SK-N-SH (cell line): Measurements from ENCODE around the gene ACTR6. TPM values are rescaled to one million over a fixed set of nuclear protein-coding genes. Genes with fewer than 3 reads are reported as not detected.

Experiments used
- CTCF ChIA-PET: fragments of 300-600, 350-600 bp; formaldehyde crosslinking; extraction: SDS; loops from one replicate; lab custom pipeline; 2021; lab: Yijun Ruan, JAX
- POLR2A ChIA-PET: fragments of 350-600 bp; sonication (Branson Sonifier 250); formaldehyde crosslinking; extraction: SDS; loops from one replicate; lab custom pipeline; 2020; ENCODE audit warnings: antibody characterized with exemption, inconsistent platforms; lab: Yijun Ruan, JAX
- DNase-seq: peaks from one replicate; pipeline ENCODE4 v3.0.0; 2012
- H2AFZ ChIP-seq: fragments of 200-600 bp; sonication (generic); 2 replicates; pipeline ENCODE4 v1.8.1; 2016; ENCODE audit warnings: antibody characterized with exemption, mild to moderate bottlenecking, low read depth
- H3F3A ChIP-seq: fragments of 200-600 bp; sonication (generic); replicated peaks from 2 replicates; pipeline ENCODE3; 2016; ENCODE audit warnings: antibody characterized with exemption, mild to moderate bottlenecking; ENCODE audit not compliant: insufficient read depth
- H3K27ac ChIP-seq, 2 experiments: fragments of 200-500 bp in 1 of 2; fragments of 200-600 bp in 1 of 2; sonication (Bioruptor generic) in 1 of 2; sonication (generic), shearing (Covaris generic) in 1 of 2; 2 replicates each; pipeline versions ENCODE4 v1.5.1 to v1.6.1; 2014 to 2016; ENCODE audit warnings: low read depth in 2 of 2, inconsistent platforms in 1 of 2, low read length in 1 of 2, mild to moderate bottlenecking in 1 of 2, mixed read lengths in 1 of 2
- H3K27me3 ChIP-seq: fragments of 200-600 bp; sonication (generic), shearing (Covaris generic); 2 replicates; pipeline ENCODE4 v1.6.1; 2016; ENCODE audit warnings: mixed run types; ENCODE audit not compliant: insufficient read depth
- H3K36me3 ChIP-seq, 2 experiments: fragments of 200-500 bp in 1 of 2; fragments of 200-600 bp in 1 of 2; sonication (Bioruptor generic) in 1 of 2; sonication (generic) in 1 of 2; replicated peaks in 1 of 2; 2 replicates each; pipeline versions ENCODE3 to v1.5.1; 2014 to 2016; ENCODE audit warnings: low read length in 1 of 2, mild to moderate bottlenecking in 1 of 2; ENCODE audit not compliant: insufficient read depth in 2 of 2, control insufficient read depth in 1 of 2
- H3K4me1 ChIP-seq, 2 experiments: fragments of 200-500 bp in 1 of 2; fragments of 200-600 bp in 1 of 2; sonication (Bioruptor generic) in 1 of 2; sonication (generic), shearing (Covaris generic) in 1 of 2; 2 replicates each; pipeline versions ENCODE4 v1.5.1 to v1.6.1; 2014 to 2016; ENCODE audit warnings: low read depth in 1 of 2, low read length in 1 of 2, mixed run types in 1 of 2; ENCODE audit not compliant: insufficient read depth in 2 of 2, control insufficient read depth in 1 of 2
- H3K4me2 ChIP-seq: fragments of 200-600 bp; sonication (generic), shearing (Covaris generic); 2 replicates; pipeline ENCODE4 v1.6.1; 2017; ENCODE audit warnings: mixed run types
- H3K4me3 ChIP-seq, 2 experiments: fragments of 200-500 bp in 1 of 2; fragments of 200-600 bp in 1 of 2; sonication (Bioruptor generic) in 1 of 2; sonication (generic), shearing (Covaris generic) in 1 of 2; 2 replicates each; pipeline versions ENCODE4 v1.5.1 to v1.8.1; 2014 to 2016; ENCODE audit warnings: low read depth in 2 of 2, inconsistent platforms in 1 of 2, low read length in 1 of 2, mild to moderate bottlenecking in 1 of 2, mixed read lengths in 1 of 2, moderate library complexity in 1 of 2
- H3K79me2 ChIP-seq: fragments of 200-600 bp; sonication (generic); 2 replicates; pipeline ENCODE4 v1.8.1; 2017; ENCODE audit warnings: mild to moderate bottlenecking; ENCODE audit not compliant: insufficient read depth
- H3K9ac ChIP-seq: fragments of 200-600 bp; sonication (generic); 2 replicates; pipeline ENCODE4 v1.6.1; 2017; ENCODE audit warnings: mixed run types
- H3K9me2 ChIP-seq: fragments of 200-600 bp; sonication (generic); 2 replicates; pipeline ENCODE4 v1.6.1; 2017; ENCODE audit warnings: mixed run types
- H3K9me3 ChIP-seq: fragments of 200-600 bp; sonication (generic); 2 replicates; pipeline ENCODE4 v1.6.1; 2017; ENCODE audit warnings: mixed run types, mild to moderate bottlenecking, moderate library complexity
- H4K20me1 ChIP-seq: fragments of 200-600 bp; sonication (generic); 2 replicates; pipeline ENCODE4 v1.6.1; 2017; ENCODE audit warnings: mild to moderate bottlenecking, mixed run types; ENCODE audit not compliant: insufficient read depth
- CHD2 ChIP-seq: fragments of 150-350 bp; IDR thresholded peaks from 2 replicates; pipeline ENCODE4 v1.6.1; 2018; ENCODE audit warnings: low read length; ENCODE audit not compliant: partially characterized antibody
- ELF1 ChIP-seq: IDR thresholded peaks from 2 replicates; pipeline ENCODE4 v1.4.0; 2012
- EP300 ChIP-seq, 2 experiments: IDR thresholded peaks; 2 replicates each; pipeline versions ENCODE4 v1.4.0 to v1.6.1; 2012; ENCODE audit warnings: borderline replicate concordance in 1 of 2, low read depth in 1 of 2, low read length in 1 of 2
- FOSL2 ChIP-seq: IDR thresholded peaks from 2 replicates; pipeline ENCODE4 v1.4.0; 2012; ENCODE audit warnings: low read depth, mild to moderate bottlenecking, moderate library complexity, borderline replicate concordance
- GABPA ChIP-seq: IDR thresholded peaks from 2 replicates; pipeline ENCODE4 v1.4.0; 2012; ENCODE audit warnings: low read depth, mild to moderate bottlenecking
- MEF2A ChIP-seq: IDR thresholded peaks from 2 replicates; pipeline ENCODE4 v1.4.0; 2012; ENCODE audit warnings: low read depth, borderline replicate concordance
- MXI1 ChIP-seq: IDR thresholded peaks from 2 replicates; pipeline ENCODE4 v1.6.1; 2012; ENCODE audit warnings: mild to moderate bottlenecking, low read depth, low read length, improper control_type of control experiment
- RAD21 ChIP-seq: IDR thresholded peaks from 2 replicates; pipeline ENCODE4 v1.6.1; 2012; ENCODE audit warnings: mild to moderate bottlenecking, low read length
- SIN3A ChIP-seq: IDR thresholded peaks from 2 replicates; pipeline ENCODE4 v1.6.1; 2012; ENCODE audit warnings: low read depth, mild to moderate bottlenecking, low read length, moderate library complexity, borderline replicate concordance
- TCF12 ChIP-seq: IDR thresholded peaks from 2 replicates; pipeline ENCODE4 v1.4.0; 2012
- YY1 ChIP-seq: IDR thresholded peaks from 2 replicates; pipeline ENCODE4 v1.4.0; 2012; ENCODE audit warnings: low read depth, mild to moderate bottlenecking
- WGBS: methylation state at CpG from one replicate; pipeline ENCODE4 v1.1.6; 2017; ENCODE audit warnings: low lambda C conversion rate; 5-methylcytosine and 5-hydroxymethylcytosine counted together
- polyA plus RNA-seq, 3 experiments: library from polyadenylated mRNA; depleted of rRNA; stranded (reverse); fragments of >200 nt; gene quantifications; 2 replicates each; pipeline ENCODE4 v1.2.3, GENCODE V29; 2012
- TF ChIP-seq, protein P1 (sequence below): IDR thresholded peaks from 2 replicates; pipeline ENCODE4 v1.4.0; 2012; ENCODE audit warnings: low read depth
- TF ChIP-seq, protein P2 (sequence below): fragments of 200-600 bp; sonication (generic); IDR thresholded peaks from 2 replicates; pipeline ENCODE4 v1.6.1; 2017; ENCODE audit warnings: antibody characterized with exemption, mild to moderate bottlenecking, moderate library complexity
- TF ChIP-seq, protein P3 (sequence below): IDR thresholded peaks from 2 replicates; pipeline ENCODE4; 2012
- TF ChIP-seq, protein P4 (sequence below): IDR thresholded peaks from 2 replicates; pipeline ENCODE4 v1.6.1; 2012; ENCODE audit warnings: mild to moderate bottlenecking, low read depth, low read length, moderate library complexity
- TF ChIP-seq, protein P5 (sequence below): IDR thresholded peaks from 2 replicates; pipeline ENCODE4 v1.4.0; 2012; ENCODE audit warnings: low read depth, borderline replicate concordance
- TF ChIP-seq, protein P6 (sequence below): fragments of 150-350 bp; IDR thresholded peaks from 2 replicates; pipeline ENCODE4 v1.6.1; 2017; ENCODE audit warnings: antibody characterized with exemption, low read length, low read depth, borderline replicate concordance

The ACTR6 gene
- polyA plus RNA-seq, 1 of the 3 experiments (the other 2 are of a cell fraction): 21.5 TPM

DNA sequence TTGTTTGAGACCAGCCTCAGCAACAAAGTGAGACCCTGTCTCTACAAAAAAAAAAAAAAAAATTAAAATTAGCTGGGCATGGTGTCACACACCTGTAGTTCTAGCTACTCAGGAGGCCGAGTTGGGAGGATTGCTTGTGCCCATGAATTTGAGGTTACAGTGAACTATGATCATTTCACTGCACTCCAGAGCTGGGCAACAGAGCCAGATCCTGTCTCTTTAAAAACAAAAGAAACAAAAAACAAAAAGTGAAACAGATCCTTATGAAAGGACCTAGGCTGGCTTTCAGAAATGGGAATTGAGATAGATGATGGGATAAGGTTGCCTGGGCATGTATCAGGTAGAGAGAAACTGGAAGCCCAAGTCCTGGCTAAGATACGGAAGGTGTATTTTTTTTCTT is 13.9 kb downstream of the ACTR6 start:
- Histone ChIP-seq H3K79me2 (no peaks in the 10 kb centered on the region), H3K36me3 (peaks cover 70 to 79% of the 10 kb centered on the region in 2 experiments), H3K4me3 (no peak overlapping the region), H3F3A (no peaks in the 10 kb centered on the region), H3K4me1 (no peaks in the 10 kb centered on the region), H3K27me3 (no peaks in the 10 kb centered on the region), H3K27ac (no peak overlapping the region), H4K20me1 (no peaks in the 10 kb centered on the region), H3K9ac (no peak overlapping the region), H2AFZ (no peak overlapping the region), H3K4me2 (no peak overlapping the region), H3K9me2 (no peaks in the 10 kb centered on the region), H3K9me3 (no peaks in the 10 kb centered on the region)
- 95% methylated on average over 2 of the region's 2 CpGs for WGBS
- POLR2A ChIA-PET: no interaction called here
- no peak for DNase-seq
- TF ChIP-seq, protein P1, sequence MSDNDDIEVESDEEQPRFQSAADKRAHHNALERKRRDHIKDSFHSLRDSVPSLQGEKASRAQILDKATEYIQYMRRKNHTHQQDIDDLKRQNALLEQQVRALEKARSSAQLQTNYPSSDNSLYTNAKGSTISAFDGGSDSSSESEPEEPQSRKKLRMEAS: no peak
- no peak for TF ChIP-seq FOSL2
- no peak for TF ChIP-seq MEF2A
- TF ChIP-seq GABPA: no peak
- no peak for TF ChIP-seq MXI1
- TF ChIP-seq SIN3A: no peak
- TF ChIP-seq, protein P2, sequence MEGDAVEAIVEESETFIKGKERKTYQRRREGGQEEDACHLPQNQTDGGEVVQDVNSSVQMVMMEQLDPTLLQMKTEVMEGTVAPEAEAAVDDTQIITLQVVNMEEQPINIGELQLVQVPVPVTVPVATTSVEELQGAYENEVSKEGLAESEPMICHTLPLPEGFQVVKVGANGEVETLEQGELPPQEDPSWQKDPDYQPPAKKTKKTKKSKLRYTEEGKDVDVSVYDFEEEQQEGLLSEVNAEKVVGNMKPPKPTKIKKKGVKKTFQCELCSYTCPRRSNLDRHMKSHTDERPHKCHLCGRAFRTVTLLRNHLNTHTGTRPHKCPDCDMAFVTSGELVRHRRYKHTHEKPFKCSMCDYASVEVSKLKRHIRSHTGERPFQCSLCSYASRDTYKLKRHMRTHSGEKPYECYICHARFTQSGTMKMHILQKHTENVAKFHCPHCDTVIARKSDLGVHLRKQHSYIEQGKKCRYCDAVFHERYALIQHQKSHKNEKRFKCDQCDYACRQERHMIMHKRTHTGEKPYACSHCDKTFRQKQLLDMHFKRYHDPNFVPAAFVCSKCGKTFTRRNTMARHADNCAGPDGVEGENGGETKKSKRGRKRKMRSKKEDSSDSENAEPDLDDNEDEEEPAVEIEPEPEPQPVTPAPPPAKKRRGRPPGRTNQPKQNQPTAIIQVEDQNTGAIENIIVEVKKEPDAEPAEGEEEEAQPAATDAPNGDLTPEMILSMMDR: no peak
- TF ChIP-seq, protein P3, sequence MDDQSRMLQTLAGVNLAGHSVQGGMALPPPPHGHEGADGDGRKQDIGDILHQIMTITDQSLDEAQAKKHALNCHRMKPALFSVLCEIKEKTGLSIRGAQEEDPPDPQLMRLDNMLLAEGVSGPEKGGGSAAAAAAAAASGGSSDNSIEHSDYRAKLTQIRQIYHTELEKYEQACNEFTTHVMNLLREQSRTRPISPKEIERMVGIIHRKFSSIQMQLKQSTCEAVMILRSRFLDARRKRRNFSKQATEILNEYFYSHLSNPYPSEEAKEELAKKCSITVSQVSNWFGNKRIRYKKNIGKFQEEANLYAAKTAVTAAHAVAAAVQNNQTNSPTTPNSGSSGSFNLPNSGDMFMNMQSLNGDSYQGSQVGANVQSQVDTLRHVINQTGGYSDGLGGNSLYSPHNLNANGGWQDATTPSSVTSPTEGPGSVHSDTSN: no peak
- TF ChIP-seq EP300 (IDR thresholded peaks at IDR 0.05; ENCODE audit: borderline replicate concordance in 1 of 2, low read depth in 1 of 2, low read length in 1 of 2): no peak
- TF ChIP-seq, protein P4, sequence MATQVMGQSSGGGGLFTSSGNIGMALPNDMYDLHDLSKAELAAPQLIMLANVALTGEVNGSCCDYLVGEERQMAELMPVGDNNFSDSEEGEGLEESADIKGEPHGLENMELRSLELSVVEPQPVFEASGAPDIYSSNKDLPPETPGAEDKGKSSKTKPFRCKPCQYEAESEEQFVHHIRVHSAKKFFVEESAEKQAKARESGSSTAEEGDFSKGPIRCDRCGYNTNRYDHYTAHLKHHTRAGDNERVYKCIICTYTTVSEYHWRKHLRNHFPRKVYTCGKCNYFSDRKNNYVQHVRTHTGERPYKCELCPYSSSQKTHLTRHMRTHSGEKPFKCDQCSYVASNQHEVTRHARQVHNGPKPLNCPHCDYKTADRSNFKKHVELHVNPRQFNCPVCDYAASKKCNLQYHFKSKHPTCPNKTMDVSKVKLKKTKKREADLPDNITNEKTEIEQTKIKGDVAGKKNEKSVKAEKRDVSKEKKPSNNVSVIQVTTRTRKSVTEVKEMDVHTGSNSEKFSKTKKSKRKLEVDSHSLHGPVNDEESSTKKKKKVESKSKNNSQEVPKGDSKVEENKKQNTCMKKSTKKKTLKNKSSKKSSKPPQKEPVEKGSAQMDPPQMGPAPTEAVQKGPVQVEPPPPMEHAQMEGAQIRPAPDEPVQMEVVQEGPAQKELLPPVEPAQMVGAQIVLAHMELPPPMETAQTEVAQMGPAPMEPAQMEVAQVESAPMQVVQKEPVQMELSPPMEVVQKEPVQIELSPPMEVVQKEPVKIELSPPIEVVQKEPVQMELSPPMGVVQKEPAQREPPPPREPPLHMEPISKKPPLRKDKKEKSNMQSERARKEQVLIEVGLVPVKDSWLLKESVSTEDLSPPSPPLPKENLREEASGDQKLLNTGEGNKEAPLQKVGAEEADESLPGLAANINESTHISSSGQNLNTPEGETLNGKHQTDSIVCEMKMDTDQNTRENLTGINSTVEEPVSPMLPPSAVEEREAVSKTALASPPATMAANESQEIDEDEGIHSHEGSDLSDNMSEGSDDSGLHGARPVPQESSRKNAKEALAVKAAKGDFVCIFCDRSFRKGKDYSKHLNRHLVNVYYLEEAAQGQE: no peak
- TF ChIP-seq, protein P5, sequence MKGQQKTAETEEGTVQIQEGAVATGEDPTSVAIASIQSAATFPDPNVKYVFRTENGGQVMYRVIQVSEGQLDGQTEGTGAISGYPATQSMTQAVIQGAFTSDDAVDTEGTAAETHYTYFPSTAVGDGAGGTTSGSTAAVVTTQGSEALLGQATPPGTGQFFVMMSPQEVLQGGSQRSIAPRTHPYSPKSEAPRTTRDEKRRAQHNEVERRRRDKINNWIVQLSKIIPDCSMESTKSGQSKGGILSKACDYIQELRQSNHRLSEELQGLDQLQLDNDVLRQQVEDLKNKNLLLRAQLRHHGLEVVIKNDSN: no peak
- TF ChIP-seq, protein P6, sequence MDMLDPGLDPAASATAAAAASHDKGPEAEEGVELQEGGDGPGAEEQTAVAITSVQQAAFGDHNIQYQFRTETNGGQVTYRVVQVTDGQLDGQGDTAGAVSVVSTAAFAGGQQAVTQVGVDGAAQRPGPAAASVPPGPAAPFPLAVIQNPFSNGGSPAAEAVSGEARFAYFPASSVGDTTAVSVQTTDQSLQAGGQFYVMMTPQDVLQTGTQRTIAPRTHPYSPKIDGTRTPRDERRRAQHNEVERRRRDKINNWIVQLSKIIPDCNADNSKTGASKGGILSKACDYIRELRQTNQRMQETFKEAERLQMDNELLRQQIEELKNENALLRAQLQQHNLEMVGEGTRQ: no peak
- no peak for TF ChIP-seq CHD2
- TF ChIP-seq ELF1: no peak
- TF ChIP-seq YY1: no peak
- TF ChIP-seq RAD21: no peak
- TF ChIP-seq TCF12: no peak
- CTCF ChIA-PET: interaction anchor here (0.8 kb wide), 1 partner anchor 60 kb away, joined by 3 read pairs; no protein-coding TSS in a partner anchor
